HepG2 (cell line): ENCODE measurements around the gene MILR1. TPM values are rescaled to one million over a fixed set of nuclear protein-coding genes. Genes with fewer than 3 reads are reported as not detected.

ENCODE experiments used
- ARID2 ChIP-seq: sonication (generic); formaldehyde crosslinking; IDR thresholded peaks from 2 replicates; pipeline ENCODE4 v1.8.1; 2022; ENCODE audit warnings: mild to moderate bottlenecking, missing genetic modification reagents, borderline replicate concordance
- ATM ChIP-seq: fragments of 450-650 bp; IDR thresholded peaks from 2 replicates; pipeline ENCODE4 v1.7.1; 2017; ENCODE audit warnings: mild to moderate bottlenecking, borderline replicate concordance
- CBX1 ChIP-seq: IDR thresholded peaks from one replicate; pipeline ENCODE4 v1.6.1; 2016; ENCODE audit warnings: antibody characterized with exemption, low read depth
- CREBL2 ChIP-seq: sonication (generic); formaldehyde crosslinking; IDR thresholded peaks from 2 replicates; pipeline ENCODE4 v1.8.1; 2023; ENCODE audit warnings: missing genetic modification reagents, mild to moderate bottlenecking, borderline replicate concordance
- GABPA ChIP-seq, 2 experiments: IDR thresholded peaks; 2 replicates each; pipeline ENCODE4 v1.6.1; 2011 to 2016; ENCODE audit warnings: low read depth in 2 of 2, low read length in 1 of 2, missing biosample characterization in 1 of 2, missing genetic modification characterization in 1 of 2
- HNF4G ChIP-seq, 2 experiments: sonication (generic) in 1 of 2; formaldehyde crosslinking in 1 of 2; IDR thresholded peaks; 2 replicates each; pipeline versions ENCODE4 v1.4.0 to v1.6.1; 2011 to 2020; ENCODE audit warnings: borderline replicate concordance in 2 of 2, low read depth in 2 of 2, mild to moderate bottlenecking in 2 of 2, low read length in 1 of 2, missing genetic modification reagents in 1 of 2, moderate library complexity in 1 of 2
- IKZF5 ChIP-seq: IDR thresholded peaks from 2 replicates; pipeline ENCODE4 v1.6.1; 2018; ENCODE audit warnings: missing genetic modification reagents, mild to moderate bottlenecking, missing compliant biosample characterization
- IRF9 ChIP-seq: sonication (generic); formaldehyde crosslinking; IDR thresholded peaks from 2 replicates; pipeline ENCODE4 v1.8.0; 2022; ENCODE audit warnings: missing genetic modification reagents, mild to moderate bottlenecking, borderline replicate concordance
- IRX3 ChIP-seq: sonication (generic); formaldehyde crosslinking; IDR thresholded peaks from 2 replicates; pipeline ENCODE4 v1.8.1; 2023; ENCODE audit warnings: mild to moderate bottlenecking, low read depth, missing genetic modification reagents, borderline replicate concordance
- KAT2B ChIP-seq: fragments of 150-350 bp; IDR thresholded peaks from 2 replicates; pipeline ENCODE4 v1.6.1; 2014; ENCODE audit warnings: low read depth, low read length, borderline replicate concordance
- MTA1 ChIP-seq: sonication (generic); formaldehyde crosslinking; IDR thresholded peaks from 2 replicates; pipeline ENCODE4 v1.4.0; 2020; ENCODE audit warnings: missing genetic modification reagents, mild to moderate bottlenecking, borderline replicate concordance
- NR2C2 ChIP-seq: sonication (generic); formaldehyde crosslinking; IDR thresholded peaks from 2 replicates; pipeline ENCODE4 v1.4.0; 2020; ENCODE audit warnings: missing genetic modification reagents, mild to moderate bottlenecking, moderate library complexity, borderline replicate concordance
- PAF1 ChIP-seq: IDR thresholded peaks from 2 replicates; pipeline ENCODE4 v1.6.1; 2016; ENCODE audit warnings: missing genetic modification reagents, missing compliant biosample characterization
- PHF5A ChIP-seq: IDR thresholded peaks from one replicate; pipeline ENCODE4 v1.6.1; 2018; ENCODE audit warnings: low read depth, missing genetic modification reagents; ENCODE audit not compliant: unreplicated experiment
- RCOR2 ChIP-seq: IDR thresholded peaks from 2 replicates; pipeline ENCODE4 v1.6.1; 2016; ENCODE audit warnings: missing biosample characterization, missing genetic modification reagents
- RXRA ChIP-seq: sonication (generic); formaldehyde crosslinking; IDR thresholded peaks from 2 replicates; pipeline ENCODE4 v1.5.1; 2020; ENCODE audit warnings: missing genetic modification reagents
- TCF7L2 ChIP-seq: IDR thresholded peaks from 2 replicates; pipeline ENCODE4 v1.6.1; 2011; ENCODE audit warnings: mild to moderate bottlenecking, low read depth, low read length, moderate library complexity
- THRA ChIP-seq: sonication (generic); formaldehyde crosslinking; IDR thresholded peaks from 2 replicates; pipeline ENCODE4 v1.4.0; 2020; ENCODE audit warnings: missing genetic modification reagents, borderline replicate concordance
- TMF1 ChIP-seq: sonication (generic); formaldehyde crosslinking; IDR thresholded peaks from 2 replicates; pipeline ENCODE4 v1.8.1; 2022; ENCODE audit warnings: low read depth, missing genetic modification reagents
- ZBTB1 ChIP-seq: sonication (generic); formaldehyde crosslinking; IDR thresholded peaks from 2 replicates; pipeline ENCODE4 v1.4.0; 2020; ENCODE audit warnings: missing genetic modification reagents, borderline replicate concordance
- ZBTB43 ChIP-seq: sonication (generic); formaldehyde crosslinking; conservative IDR thresholded peaks from 2 replicates; pipeline ENCODE4 v1.4.0; 2020; ENCODE audit warnings: missing genetic modification reagents
- ZFP90 ChIP-seq: sonication (generic); formaldehyde crosslinking; IDR thresholded peaks from 2 replicates; pipeline ENCODE4 v1.8.0; 2022; ENCODE audit warnings: missing genetic modification reagents, mild to moderate bottlenecking, inconsistent platforms, borderline replicate concordance
- ZNF296 ChIP-seq: sonication (generic); formaldehyde crosslinking; conservative IDR thresholded peaks from 2 replicates; pipeline ENCODE4 v1.5.0; 2020; ENCODE audit warnings: mild to moderate bottlenecking, missing genetic modification reagents
- ZNF451 ChIP-seq: sonication (generic); formaldehyde crosslinking; IDR thresholded peaks from 2 replicates; pipeline ENCODE4 v1.5.0; 2020; ENCODE audit warnings: mild to moderate bottlenecking, missing genetic modification reagents
- polyA plus RNA-seq, 8 experiments: library from polyadenylated mRNA; depleted of rRNA in 3 of 8; stranded (reverse) in 7 of 8; unstranded in 1 of 8; fragments of >200 nt; fragmentation: Illumina TruSeq in 4 of 8; extraction: Trizol in 4 of 8; gene quantifications; 2 replicates each; pipeline versions ENCODE4 v1.2.1 to v1.2.3, GENCODE V29; 2011 to 2016; ENCODE audit warnings: low read depth in 4 of 8, missing spikeins in 1 of 8, mixed read lengths in 1 of 8; ENCODE audit not compliant: insufficient read depth in 1 of 8
- total RNA-seq, 5 experiments: library from RNA; depleted of rRNA; stranded (reverse); fragments of >200 nt; fragmentation: Illumina TruSeq; extraction: Trizol; gene quantifications; 2 replicates each; pipeline ENCODE4 v1.2.3, GENCODE V29; 2016; ENCODE audit warnings: low read depth in 1 of 5

Gene MILR1
- total and polyA plus RNA-seq, 2 of the 13 experiments (the other 11 are each of a cell fraction or from before 2014, with no cell fraction given), result 0.27 to 1.7 TPM

GRCh38 chr17:64496786-64497564 lies 48.1 kb downstream of the MILR1 start, which contains the start of gene POLG2 (continued):
- TF ChIP-seq TMF1 (CRISPR knock-in tag) (no peak; the same call in 1 of the 2 replicates), TCF7L2 (no peak), CBX1 (peak; percentile 66), ATM (no peak), ARID2 (CRISPR knock-in tag) (peak; percentile 95), ZBTB1 (CRISPR knock-in tag) (no peak), ZNF451 (CRISPR knock-in tag) (peak; percentile 80; the same call in 1 of the 2 replicates), IRX3 (CRISPR knock-in tag) (peak; percentile 41), PAF1 (peak; percentile 98), IRF9 (CRISPR knock-in tag) (no peak), PHF5A (CRISPR knock-in tag) (peak; percentile 78), GABPA (IDR thresholded peaks at IDR 0.05; ENCODE audit: low read depth, low read length) (peak; percentile 88), GABPA (CRISPR knock-in tag; IDR thresholded peaks at IDR 0.05; ENCODE audit: low read depth) (peak; percentile 90), MTA1 (CRISPR knock-in tag) (peak; percentile 36; the same call in 1 of the 2 replicates), HNF4G (IDR thresholded peaks at IDR 0.05; ENCODE audit: borderline replicate concordance, low read depth, low read length) (no peak), HNF4G (CRISPR knock-in tag; IDR thresholded peaks at IDR 0.05; ENCODE audit: borderline replicate concordance, low read depth) (peak; percentile 63; the same call in 1 of the 2 replicates), NR2C2 (CRISPR knock-in tag) (peak; percentile 89), KAT2B (no peak), THRA (CRISPR knock-in tag) (no peak), CREBL2 (CRISPR knock-in tag) (no peak), IKZF5 (CRISPR knock-in tag) (peak; percentile 88), ZFP90 (peak; percentile 84; the same call in 1 of the 2 replicates), RXRA (CRISPR knock-in tag) (peak; percentile 67), ZNF296 (CRISPR knock-in tag) (peak; percentile 40; the same call in 1 of the 2 replicates), ZBTB43 (CRISPR knock-in tag) (peak; percentile 2; the same call in 1 of the 2 replicates), RCOR2 (CRISPR knock-in tag) (no peak)
